ENCODE data around the gene MED29.

GRCh38 chr19:39349326-39349725, 41.9 kb upstream of the MED29 start:
- TF ChIP-seq, protein P1, sequence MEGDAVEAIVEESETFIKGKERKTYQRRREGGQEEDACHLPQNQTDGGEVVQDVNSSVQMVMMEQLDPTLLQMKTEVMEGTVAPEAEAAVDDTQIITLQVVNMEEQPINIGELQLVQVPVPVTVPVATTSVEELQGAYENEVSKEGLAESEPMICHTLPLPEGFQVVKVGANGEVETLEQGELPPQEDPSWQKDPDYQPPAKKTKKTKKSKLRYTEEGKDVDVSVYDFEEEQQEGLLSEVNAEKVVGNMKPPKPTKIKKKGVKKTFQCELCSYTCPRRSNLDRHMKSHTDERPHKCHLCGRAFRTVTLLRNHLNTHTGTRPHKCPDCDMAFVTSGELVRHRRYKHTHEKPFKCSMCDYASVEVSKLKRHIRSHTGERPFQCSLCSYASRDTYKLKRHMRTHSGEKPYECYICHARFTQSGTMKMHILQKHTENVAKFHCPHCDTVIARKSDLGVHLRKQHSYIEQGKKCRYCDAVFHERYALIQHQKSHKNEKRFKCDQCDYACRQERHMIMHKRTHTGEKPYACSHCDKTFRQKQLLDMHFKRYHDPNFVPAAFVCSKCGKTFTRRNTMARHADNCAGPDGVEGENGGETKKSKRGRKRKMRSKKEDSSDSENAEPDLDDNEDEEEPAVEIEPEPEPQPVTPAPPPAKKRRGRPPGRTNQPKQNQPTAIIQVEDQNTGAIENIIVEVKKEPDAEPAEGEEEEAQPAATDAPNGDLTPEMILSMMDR (IDR thresholded peaks at IDR 0.05), result no peak
- TF ChIP-seq SREBF2 (IDR thresholded peaks at IDR 0.05), result no peak
- no peak for TF ChIP-seq MAZ (IDR thresholded peaks at IDR 0.05; ENCODE audit: borderline replicate concordance, low read depth, low read length)
- TF ChIP-seq POLR2A (IDR thresholded peaks at IDR 0.05; ENCODE audit: low read length), result no peak
- no peak for TF ChIP-seq PBX3 (IDR thresholded peaks at IDR 0.05)
